Umbilical cord (tissue), 2 donors: ENCODE results near the gene GEN1. TPM values are rescaled to one million over a fixed set of nuclear protein-coding genes. Genes with fewer than 3 reads are reported as not detected.
A peak's percentile ranks its signal among the peaks of the same experiment; 100 is the strongest.

Experiments used
- DNase-seq: peaks from one replicate; pipeline ENCODE4 v3.0.0-alpha.2; 2015; ENCODE audit warnings: low spot score
- total RNA-seq: library from RNA; depleted of rRNA; stranded (reverse); fragments of >200 nt; gene quantifications from one replicate; pipeline ENCODE4 v1.2.3, GENCODE V29; 2014; ENCODE audit warnings: low replicate concordance; ENCODE audit not compliant: insufficient read depth

GEN1 gene, protein sequence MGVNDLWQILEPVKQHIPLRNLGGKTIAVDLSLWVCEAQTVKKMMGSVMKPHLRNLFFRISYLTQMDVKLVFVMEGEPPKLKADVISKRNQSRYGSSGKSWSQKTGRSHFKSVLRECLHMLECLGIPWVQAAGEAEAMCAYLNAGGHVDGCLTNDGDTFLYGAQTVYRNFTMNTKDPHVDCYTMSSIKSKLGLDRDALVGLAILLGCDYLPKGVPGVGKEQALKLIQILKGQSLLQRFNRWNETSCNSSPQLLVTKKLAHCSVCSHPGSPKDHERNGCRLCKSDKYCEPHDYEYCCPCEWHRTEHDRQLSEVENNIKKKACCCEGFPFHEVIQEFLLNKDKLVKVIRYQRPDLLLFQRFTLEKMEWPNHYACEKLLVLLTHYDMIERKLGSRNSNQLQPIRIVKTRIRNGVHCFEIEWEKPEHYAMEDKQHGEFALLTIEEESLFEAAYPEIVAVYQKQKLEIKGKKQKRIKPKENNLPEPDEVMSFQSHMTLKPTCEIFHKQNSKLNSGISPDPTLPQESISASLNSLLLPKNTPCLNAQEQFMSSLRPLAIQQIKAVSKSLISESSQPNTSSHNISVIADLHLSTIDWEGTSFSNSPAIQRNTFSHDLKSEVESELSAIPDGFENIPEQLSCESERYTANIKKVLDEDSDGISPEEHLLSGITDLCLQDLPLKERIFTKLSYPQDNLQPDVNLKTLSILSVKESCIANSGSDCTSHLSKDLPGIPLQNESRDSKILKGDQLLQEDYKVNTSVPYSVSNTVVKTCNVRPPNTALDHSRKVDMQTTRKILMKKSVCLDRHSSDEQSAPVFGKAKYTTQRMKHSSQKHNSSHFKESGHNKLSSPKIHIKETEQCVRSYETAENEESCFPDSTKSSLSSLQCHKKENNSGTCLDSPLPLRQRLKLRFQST
- total RNA-seq, result 9.6 TPM

DNA sequence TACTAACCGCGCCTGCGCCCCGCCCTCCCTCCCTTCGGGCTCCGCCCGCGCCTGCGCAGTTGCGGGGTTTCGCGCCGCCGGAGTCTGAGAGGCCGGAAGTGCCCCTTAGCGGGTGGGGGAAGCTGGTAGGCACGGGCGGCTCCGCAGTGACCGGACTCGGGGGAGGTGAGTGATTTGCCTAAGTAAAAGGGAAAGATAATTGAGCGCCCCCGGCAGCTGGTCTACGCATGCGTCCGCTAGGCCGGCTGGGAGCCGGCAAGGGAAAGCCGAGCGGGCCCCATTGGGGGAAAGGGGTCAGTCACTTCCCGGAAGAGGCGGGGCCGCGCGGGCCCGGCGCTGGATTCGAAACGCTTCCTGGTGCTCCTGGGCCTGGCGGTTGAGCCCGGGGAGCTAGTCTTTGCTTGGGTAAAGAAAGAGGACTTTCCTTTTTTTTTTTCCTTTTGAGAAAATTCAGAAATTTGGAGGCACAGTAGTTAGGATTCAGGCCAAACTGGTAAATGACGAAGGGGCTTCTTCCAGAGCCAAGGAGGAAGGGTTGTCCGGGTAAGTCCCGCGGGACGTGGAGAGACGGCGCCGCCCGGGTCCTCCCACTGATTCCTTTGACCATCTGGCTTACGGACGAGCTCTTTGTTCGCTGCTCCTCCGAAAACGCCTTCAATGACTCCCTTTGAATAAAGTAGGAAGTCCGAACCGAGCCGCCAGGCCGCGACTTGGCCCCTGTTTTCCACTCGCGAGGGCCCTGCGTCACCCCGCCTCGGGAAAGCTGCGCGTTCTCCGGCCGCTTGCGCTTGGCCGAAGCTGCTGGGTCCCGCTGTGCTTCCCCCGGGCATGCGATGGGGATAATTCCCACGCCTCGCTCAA, at the start of gene GEN1, which contains the start of gene SMC6:
Gene GEN1, plus strand, starts transcription at position 336 of the 861 bp plus-strand sequence. CDS start 5,806 bp downstream, outside the sequence.
Gene SMC6, minus strand, starts transcription at position 8 of the 861 bp plus-strand sequence. CDS start 7,864 bp downstream, outside the sequence.
- DNase-seq, result peak; percentile 93

DNA sequence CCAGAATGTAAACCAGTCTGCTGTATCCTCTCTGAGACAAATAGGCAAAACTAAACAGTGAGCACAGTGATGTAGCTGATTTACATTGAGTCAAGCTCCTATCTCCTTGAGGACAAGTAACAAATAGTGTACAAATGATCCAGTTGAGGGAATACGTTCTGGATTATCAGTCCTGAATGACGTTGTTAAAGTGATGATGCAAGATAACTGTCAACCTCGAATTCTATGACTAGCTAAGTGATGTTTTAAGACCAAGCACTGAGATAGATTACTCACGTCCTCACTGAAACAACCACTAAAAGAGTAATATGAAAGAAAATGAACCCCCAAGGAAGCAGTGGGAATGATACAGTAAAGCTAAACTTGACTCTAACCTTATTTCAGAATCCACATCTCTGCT, 47.1 kb upstream of the GEN1 start:
- DNase-seq, result no peak

DNA sequence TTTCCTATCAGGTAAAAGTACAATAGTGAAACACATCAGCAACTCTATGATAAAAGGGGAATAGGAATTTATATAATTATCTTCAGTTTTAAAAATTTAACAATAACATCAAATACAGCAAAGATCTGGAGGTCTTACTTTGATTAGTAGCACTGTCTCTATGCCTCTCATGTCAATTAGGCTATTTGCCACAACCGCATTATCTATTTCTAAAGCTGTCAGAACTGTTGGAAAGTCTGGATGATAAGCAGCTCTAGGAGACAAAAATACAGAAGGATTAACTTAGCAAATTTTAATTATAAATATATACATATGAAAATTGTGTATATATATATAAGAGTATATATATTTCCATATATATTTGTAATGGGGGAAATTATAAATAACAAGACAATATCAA, 45.4 kb upstream of the GEN1 start:
- no peak for DNase-seq

DNA sequence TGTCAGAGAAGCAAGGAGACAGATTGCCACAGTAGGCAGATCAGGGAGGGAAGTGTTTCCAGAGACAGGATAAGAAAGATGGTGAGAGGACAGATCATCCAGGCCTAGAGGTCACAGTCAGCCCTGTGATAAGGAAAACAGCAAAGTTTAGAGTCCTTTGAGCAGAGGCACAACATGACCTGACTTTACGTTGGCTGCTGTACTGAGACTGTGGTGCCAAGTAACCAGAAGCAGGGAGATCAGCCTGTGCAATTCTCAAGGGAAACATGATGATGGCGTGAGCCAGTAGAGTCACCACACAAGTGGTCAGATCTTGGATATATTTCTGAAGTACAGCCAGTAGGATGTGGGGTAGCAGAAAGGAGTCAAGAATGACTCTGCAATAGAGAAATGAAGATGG, 44.0 kb upstream of the GEN1 start:
- DNase-seq, result no peak

DNA sequence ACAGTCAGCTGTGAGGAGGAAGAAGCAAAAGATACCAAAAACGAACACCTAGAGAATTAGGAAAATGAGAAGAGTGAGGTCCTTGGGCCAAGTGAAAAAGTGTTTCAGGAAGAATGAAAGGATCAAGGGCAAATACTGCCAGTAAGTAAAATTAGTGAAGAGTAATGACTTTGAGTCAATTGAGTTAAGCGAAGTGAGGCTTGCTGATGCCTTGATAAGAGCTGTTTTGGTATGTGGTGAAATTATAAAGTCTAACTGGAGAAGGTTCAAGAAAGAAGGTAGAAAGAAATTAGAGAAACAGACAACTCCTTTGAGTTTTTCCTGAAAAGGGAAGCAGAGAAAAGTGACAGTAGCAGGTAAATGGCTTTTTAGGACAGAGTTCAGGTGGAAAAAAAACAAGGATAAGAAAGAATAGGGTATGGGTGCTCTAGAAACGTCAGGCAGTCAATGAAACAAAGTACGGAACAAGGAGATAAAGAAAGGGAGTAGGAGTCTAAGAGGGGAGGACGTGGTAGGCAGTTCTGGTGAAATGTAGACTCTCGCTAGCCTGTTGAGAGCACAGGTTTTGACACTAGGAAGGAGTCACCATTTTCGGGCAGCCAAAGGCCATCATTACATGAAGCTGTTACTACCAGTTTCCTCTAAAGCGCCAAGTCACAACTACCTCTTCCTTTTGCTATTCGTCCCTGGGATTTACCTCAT, 43.2 kb upstream of the GEN1 start:
- DNase-seq, result no peak

DNA sequence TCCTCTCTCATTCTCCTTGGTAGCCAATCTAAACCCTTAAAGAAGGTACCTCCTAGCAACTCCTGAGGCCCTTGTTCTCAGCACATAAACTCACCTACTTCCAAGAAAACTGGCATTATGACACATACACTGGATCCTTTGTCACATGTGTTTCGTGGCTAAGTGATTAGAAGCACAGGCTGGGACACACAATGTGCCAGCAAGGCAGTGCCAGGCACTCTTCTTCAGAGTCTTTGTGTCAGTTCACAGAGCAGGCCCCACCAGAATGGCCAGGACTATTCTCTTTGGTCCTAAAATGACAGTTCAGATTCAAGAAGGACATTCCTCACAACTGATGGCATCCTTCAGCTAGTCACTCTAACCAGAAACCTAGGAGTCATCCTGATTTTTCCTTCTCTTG, 40.6 kb upstream of the GEN1 start:
- DNase-seq, result no peak

DNA sequence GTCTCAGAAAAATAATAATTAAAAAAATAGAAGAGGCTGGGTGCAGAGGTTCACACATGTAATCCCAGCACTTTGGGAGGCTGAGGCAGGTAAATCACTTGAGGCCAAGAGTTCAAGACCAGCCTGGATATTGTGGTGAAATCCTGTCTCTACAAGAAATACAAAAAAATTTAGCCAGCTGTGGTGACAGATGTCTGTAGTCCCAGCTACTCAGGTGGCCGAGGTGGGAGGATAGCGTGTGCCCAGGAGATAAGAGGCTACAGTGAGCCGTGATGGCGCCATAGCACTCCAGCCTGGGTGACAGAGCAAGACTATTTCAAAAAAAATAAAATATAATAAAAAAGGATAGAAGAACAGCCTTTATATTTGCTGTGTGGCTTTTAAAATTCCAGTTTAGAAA, 36.3 kb upstream of the GEN1 start:
- no peak for DNase-seq

DNA sequence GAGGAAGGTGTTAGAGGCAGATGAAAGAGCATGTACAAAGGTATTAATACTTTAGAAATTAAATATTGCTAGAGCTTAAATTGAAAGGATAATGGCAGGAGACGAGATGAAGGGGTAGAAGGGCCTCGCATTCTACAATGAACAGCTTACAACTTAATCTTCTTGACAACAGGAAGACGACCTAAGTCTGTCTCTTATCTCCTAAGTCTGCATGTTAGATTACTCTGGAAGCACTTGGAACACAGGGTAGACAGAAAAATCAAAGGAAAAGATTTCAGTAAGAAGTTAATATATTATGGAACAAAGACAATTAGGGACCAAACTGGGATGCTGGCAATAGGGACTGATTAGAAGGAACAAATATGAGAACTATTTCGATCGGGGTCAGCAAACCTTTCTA, 35.2 kb upstream of the GEN1 start:
- DNase-seq, result no peak

DNA sequence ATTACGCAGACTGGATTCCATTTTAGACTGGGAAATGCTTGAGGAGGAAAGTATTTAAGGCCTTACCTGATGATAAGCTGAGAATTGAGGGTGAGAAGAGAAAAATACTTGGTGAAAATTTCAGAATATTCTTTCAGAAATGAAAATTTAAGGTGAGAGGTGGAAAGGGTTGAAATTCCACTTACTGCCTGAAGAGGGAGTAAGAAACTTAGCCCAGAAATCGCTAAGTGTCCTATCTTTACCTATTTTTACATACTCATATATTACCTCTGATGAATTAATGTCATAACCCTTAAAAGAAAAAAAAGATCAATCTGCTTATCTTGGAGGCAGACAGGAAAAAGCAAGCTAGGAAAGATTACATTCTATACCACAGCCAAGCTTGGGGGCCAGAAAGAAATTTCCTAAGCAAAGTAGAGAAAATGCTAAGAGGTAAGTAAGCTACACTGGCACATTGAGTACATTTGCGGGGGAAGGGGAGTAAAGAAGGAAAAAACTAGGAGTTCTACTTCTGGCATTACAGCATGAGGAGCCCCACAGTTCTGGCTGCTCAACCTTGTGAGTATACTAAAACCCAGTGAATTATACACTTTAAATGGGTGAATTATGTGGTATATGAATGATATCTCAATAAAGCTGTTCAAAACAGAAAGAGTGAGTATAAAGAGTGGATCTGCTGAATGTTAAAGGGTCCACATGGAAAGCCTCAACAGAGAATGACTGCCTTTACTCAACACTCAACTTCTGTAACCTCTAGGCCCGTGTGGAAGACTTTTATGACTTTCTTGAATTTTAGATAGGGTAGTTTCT, 34.2 kb upstream of the GEN1 start:
- no peak for DNase-seq

DNA sequence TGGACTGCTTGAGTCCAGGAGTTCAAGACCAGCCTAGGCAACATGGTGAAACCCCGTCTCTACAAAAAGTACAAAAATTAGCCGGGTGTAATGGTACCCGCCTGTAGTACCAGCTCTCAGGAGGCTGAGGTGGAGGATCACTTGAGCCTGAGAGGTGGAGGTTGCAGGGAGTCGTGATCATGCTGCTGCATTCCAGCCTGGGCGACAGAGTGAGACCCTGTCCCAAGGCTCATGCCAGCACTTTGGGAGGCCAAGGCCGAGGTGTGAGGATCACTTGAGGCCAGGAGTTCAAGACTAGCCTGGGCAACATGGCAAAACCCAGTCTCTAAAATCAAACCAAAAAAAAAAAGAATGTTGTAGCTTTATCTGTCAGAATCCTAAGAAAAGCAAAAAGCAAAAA, 25.7 kb upstream of the GEN1 start:
- no peak for DNase-seq

DNA sequence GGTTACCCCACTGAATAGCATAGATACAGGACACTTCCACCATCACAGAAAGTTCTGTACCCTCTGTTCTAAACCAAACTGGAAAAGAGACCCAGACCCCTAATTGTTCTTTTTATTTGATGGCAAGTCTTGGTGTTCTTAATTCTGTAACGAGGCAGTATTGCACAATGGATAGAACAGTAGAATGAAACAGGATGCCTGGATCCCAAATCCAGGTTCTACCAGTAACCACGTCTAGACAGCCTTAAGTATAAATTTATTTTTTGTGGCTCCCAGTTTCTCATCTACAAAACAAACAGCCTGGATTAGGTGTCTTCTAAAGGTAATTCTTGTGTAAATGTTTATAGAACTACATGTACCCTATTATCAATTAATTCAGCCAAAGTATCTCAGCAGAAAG, 24.1 kb upstream of the GEN1 start:
- DNase-seq, result no peak

DNA sequence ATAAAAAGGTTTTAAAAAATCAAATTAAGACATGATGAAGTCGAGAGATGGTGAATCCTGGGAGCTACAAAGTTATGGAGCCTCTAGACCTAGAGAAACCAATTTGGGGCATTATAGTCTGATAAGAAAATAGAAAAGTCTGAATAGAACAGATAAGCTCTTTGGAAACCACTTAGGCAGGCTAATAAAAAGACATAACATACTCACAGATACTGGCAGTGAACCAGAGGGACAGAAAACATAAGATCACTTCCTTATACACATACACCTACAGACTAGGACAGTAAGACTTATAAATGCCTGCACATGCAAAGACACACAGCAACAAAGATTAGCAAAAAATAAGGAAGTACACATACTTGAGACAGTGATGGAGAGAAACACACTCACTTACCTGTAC, 20.3 kb upstream of the GEN1 start:
- DNase-seq, result no peak

DNA sequence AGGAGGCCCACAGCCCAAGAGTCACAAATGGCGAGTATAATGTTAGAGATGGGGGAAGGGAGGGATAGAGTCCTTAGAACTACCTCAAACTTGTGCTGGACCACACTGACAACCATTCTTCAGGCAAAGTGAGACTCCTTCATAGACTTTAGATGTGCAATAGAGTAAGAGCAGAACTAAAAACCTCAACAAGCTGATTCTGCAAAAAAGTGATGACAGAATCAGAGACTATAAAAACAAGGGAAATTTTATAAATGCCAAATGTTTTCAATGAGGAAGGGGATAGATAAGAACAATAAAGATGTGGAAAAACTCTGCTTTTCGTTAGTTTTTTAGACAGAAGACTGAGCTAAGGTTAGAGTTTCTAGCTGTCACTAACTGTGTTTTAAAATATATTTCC, 18.1 kb upstream of the GEN1 start:
- DNase-seq, result no peak

DNA sequence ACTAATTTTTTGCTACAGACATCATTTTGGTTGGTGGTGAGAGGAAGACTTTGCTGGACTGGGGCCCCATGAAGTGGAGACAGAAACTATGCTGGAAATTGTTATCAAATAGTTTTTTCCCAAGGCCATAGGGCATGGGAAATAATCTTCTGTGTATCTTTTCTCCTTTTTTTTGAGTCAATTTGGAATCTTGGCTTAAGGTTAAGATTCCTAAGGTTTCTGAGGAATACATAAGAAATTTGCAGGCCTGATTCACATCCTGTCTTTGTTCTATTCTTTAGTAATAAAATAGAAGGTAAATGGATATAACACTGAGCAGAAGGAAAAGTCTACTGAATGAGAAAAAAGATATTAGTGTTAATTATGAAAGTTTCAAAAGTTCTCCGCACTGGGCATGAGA, 16.9 kb upstream of the GEN1 start:
- DNase-seq, result no peak

DNA sequence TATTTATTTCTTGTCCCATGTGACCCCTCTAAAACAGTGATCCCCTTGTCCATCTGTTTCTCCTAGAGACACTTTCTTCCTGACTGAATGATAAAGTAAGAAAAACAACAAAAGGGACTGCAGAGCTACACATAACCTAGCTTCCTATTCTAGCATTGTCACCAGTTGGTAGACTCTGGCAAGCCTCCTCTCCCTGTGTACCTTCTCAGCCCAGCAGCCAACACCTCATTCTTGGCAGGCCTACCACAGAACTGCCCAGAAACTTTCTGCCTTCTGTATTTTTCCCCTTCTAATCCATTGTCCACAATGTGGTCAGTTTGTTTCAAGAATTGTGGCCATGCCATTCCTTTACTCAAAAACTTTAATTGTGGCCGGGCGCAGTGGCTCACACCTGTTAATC, 13.7 kb upstream of the GEN1 start:
- DNase-seq, result no peak

DNA sequence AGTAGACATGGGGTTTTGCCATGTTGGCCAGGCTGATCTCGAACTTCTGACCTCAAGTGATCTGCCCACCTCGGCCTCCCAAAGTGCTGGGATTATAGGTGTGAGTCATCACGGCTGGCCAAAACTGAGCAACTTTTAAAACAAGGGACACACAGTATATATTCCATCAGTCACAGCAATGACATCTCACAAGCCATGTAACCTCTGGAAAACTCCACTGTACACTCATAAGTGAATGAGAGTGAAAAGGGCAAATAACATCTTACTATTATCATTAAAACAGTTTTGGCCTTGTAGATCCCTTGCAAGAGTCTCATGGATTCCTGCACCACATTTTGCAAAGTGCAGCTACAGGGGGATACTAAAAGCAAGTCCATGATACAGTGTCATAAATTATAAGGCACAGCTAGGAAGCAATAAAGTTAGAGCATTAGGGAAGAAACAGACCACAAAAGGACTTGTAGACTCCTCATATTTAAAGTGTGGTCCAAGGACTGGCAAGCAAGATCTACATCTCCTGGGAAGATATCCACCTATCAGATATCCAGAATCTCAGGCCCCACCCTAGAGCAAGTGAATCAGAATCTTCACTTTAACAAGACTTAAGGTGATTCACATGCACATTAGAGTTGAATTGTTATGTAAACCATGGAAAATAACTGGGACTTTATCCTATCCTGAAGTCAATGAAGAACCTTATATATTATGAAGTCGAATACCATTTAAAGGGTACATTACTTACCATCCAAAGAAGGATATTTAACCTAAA, 6.1 kb upstream of the GEN1 start:
- DNase-seq, result no peak

DNA sequence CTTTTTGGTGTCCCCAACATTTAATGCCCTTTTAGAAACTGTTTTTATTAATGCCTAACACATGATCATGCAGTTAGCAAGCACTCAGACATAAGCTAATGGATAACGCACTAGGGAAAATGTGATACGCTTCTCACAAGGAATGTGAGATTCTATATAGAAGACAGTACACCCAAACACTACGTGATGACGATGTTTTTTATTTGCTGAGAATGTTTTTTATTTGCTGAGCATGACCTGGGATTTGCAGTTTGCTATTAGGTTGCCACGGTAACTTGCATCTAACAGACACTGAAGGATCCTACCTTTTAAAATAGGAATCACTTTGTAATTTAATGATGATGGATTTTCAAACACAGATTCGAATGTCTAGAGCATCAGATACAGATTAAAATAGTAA, 5.2 kb upstream of the GEN1 start:
- DNase-seq, result no peak

DNA sequence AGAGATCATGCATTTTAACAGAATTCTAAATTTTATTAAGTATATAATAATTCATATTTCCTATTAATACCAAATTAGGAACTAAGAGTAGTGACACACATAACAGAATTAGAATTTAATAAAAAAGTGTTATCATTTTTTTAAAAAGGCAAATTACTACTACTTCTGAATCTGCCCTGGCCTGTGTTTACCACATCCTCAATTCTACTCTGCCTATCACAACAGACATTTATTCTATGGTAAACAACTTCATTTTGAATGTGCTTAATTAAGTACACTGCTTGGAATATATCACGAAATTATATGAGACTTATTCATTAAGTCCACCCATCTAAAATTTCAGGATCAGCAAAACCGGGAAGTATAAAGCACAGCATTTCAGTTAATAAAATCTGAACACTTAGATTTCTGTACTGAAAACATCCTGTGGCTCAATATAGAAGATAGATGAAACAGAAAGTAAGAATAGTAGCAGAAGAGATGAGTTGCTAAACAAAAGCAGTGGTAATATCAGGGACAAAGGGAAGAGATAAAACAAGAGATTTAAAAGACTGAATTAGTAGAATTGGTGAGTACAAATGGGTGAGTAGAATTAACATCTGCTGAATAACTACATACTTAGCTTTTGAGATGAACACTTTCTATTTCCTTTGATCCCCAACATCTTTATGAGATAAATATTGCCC, 4.0 kb upstream of the GEN1 start:
- no peak for DNase-seq

DNA sequence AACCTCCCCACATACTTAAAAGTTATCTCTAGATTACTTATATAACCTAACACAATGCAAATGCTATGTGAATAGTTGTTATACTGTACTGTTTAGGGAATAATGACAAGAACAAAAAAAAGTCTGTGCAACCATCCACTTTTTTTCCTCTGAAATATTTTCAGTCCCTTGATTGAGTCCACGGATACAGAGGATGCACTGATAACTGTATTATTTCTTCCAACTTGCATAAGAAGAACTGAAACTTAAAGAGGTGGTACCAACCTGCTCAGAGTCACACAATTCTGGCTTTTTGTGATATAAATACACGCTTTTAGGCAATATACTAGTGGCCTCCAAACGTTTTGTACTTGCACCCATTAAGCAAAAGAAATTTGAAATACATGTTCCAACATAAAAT, 1.7 kb upstream of the GEN1 start:
- DNase-seq, result no peak
